Ascending aorta (tissue), 2 donors: ENCODE results near the gene DIS3L. TPM values are rescaled to one million over a fixed set of nuclear protein-coding genes. Genes with fewer than 3 reads are reported as not detected.

Experiments used
- DNase-seq, 2 donors: peaks; one replicate each; pipeline ENCODE4 v3.0.0-alpha.2; 2019; ENCODE audit warnings: low spot score in 2 of 2
- H3K27ac ChIP-seq, 2 donors: fragments of 200-600 bp; sonication (generic); one replicate each; pipeline ENCODE4 v1.5.1; 2016 to 2017; ENCODE audit warnings: mild to moderate bottlenecking in 1 of 2
- H3K27me3 ChIP-seq: fragments of 200-600 bp; sonication (generic); one replicate; pipeline ENCODE4 v1.5.1; 2017
- H3K36me3 ChIP-seq, 2 donors: fragments of 200-600 bp; sonication (generic); one replicate each; pipeline ENCODE4 v1.5.1; 2016
- H3K4me1 ChIP-seq, 2 donors: fragments of 200-600 bp; sonication (generic); one replicate each; pipeline ENCODE4 v1.5.1; 2016 to 2017; ENCODE audit warnings: mild to moderate bottlenecking in 1 of 2
- H3K4me3 ChIP-seq, 2 donors: fragments of 200-600 bp; sonication (generic); one replicate each; pipeline ENCODE4 v1.5.1; 2016 to 2017; ENCODE audit warnings: mild to moderate bottlenecking in 1 of 2
- H3K9me3 ChIP-seq, 2 donors: fragments of 200-600 bp; sonication (generic); one replicate each; pipeline ENCODE4 v1.5.1; 2016
- intact Hi-C: fragments of 100-400 bp; cut with DNase I; formaldehyde crosslinking; loops from one replicate; pipeline ENCODE4 v1.15.1; 2023
- total RNA-seq: library from RNA; depleted of rRNA; stranded (reverse); fragments of >200 nt; gene quantifications from one replicate; pipeline ENCODE4 v1.1.0, GENCODE V29; 2016
- TF ChIP-seq, protein P1 (sequence below), 3 experiments: fragments of 200-600 bp in 2 of 3; fragments of 450-650 bp in 1 of 3; sonication (generic) in 2 of 3; IDR thresholded peaks; one replicate each; pipeline ENCODE4 v1.5.1; 2016 to 2019; ENCODE audit warnings: antibody characterized with exemption in 3 of 3, mild to moderate bottlenecking in 1 of 3, moderate library complexity in 1 of 3

DIS3L gene
- total RNA-seq, 1 donor from 2014 or later, result 10.3 TPM

- intact Hi-C loops, result no loop called here
- Histone ChIP-seq H3K36me3 (no peaks in the 10 kb centered on the region), H3K4me3 (no peak overlapping the region), H3K27me3 (no peaks in the 10 kb centered on the region), H3K4me1 (peaks cover 8 to 19% of the 10 kb centered on the region in 2 donors), H3K9me3 (no peaks in the 10 kb centered on the region), H3K27ac (no peak overlapping the region)
- DNase-seq, result no peak
- TF ChIP-seq, protein P1, sequence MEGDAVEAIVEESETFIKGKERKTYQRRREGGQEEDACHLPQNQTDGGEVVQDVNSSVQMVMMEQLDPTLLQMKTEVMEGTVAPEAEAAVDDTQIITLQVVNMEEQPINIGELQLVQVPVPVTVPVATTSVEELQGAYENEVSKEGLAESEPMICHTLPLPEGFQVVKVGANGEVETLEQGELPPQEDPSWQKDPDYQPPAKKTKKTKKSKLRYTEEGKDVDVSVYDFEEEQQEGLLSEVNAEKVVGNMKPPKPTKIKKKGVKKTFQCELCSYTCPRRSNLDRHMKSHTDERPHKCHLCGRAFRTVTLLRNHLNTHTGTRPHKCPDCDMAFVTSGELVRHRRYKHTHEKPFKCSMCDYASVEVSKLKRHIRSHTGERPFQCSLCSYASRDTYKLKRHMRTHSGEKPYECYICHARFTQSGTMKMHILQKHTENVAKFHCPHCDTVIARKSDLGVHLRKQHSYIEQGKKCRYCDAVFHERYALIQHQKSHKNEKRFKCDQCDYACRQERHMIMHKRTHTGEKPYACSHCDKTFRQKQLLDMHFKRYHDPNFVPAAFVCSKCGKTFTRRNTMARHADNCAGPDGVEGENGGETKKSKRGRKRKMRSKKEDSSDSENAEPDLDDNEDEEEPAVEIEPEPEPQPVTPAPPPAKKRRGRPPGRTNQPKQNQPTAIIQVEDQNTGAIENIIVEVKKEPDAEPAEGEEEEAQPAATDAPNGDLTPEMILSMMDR (IDR thresholded peaks at IDR 0.05), result no peak
Observed at GRCh38 chr15:66290518-66290917, 2.9 kb upstream of the DIS3L start.

DNA sequence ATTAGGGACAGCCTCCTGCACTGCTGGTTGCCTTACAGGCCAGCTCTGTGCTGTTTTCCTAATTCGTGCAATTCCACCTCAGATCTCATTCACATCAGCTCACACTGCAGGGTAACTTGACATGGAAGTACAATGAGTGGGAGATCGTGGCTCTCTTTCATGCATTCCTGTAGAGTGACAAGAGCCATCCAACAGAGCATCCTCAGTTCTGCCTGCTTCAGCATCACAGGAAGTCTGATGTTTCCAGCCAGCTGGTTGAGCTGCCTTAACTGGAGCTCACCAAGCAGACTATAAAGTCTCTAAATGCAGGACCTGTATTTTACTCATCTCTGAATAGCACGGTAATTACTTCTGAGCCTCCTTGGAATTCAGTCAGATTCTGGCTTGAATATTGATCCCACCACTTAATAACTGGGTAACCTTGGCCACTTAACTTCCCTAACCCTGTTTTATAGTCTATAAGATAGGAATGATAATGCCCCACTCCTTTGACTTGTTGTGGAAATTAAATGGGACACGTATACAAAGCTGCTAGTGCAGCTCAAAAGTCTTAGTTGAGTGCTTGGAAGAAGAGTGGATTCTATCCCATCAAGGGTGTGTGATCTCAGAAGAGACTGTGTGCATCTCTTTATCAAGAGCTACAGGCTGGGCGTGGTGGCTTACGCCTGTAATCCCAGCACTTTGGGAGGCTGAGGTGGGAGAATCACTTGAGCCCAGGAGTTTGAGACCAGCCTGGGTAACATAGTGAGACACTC, 1.4 kb upstream of the DIS3L start:
- DNase-seq, result no peak
- Histone ChIP-seq H3K27ac (peak overlapping the region; percentile 90 to 94), H3K4me1 (peaks cover 8 to 19% of the 10 kb centered on the region in 2 donors), H3K9me3 (no peaks in the 10 kb centered on the region), H3K27me3 (no peaks in the 10 kb centered on the region), H3K36me3 (no peaks in the 10 kb centered on the region), H3K4me3 (peak overlapping the region in 1 of 2 donors; percentile 95)
- TF ChIP-seq, protein P1 (IDR thresholded peaks at IDR 0.05), result no peak
- intact Hi-C loops, result no loop called here

DNA sequence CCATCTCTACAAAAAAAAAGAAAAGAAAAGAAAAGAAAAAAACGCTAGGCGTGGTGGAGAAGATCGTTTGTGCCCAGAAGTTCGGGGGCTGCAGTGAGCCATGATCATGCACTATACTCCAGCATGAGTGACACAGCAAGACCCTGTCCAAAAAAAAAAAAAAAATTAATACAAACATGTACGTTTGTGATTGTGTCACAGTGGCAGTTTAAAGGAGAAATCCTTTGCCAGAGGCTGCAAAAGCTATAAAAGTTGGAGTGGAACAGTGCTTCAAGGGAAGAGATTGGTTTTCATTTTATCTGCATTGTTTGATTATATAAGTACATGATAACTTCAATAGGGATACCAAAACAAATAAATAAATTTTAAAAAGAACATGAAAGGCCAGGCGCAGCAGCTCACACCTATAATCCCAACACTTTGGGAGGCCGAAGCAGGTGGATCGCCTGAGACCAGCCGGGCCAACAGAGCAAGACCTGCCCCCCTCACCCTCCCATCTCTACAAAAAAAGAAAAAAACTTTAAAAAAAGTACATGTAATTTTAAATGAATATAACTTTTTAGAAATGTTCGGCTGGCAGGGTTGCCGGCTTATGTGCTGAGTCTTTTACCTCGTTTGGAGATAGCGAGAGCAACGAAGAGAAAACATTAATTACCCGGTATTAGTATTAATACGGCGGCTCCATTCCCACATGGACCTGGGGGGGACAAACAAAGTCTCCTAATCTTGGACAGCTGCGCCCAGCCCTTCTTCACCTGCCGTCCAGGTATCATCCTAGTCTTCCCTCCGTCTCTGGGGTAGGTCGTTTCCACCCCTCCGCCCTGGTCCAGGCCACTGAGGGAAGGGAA, 573 bp upstream of the DIS3L start:
- intact Hi-C loops, result no loop called here
- peaks cover 8 to 19% of the 10 kb centered on the region in 2 donors for H3K4me1 ChIP-seq
- H3K36me3 ChIP-seq, result no peaks in the 10 kb centered on the region
- H3K9me3 ChIP-seq, result no peaks in the 10 kb centered on the region
- TF ChIP-seq, protein P1 (IDR thresholded peaks at IDR 0.05), result no peak
- peak overlapping the region; percentile 90 to 94 for H3K27ac ChIP-seq
- no peak for DNase-seq
- no peaks in the 10 kb centered on the region for H3K27me3 ChIP-seq
- H3K4me3 ChIP-seq, result peak overlapping the region; percentile 93 to 95

DNA sequence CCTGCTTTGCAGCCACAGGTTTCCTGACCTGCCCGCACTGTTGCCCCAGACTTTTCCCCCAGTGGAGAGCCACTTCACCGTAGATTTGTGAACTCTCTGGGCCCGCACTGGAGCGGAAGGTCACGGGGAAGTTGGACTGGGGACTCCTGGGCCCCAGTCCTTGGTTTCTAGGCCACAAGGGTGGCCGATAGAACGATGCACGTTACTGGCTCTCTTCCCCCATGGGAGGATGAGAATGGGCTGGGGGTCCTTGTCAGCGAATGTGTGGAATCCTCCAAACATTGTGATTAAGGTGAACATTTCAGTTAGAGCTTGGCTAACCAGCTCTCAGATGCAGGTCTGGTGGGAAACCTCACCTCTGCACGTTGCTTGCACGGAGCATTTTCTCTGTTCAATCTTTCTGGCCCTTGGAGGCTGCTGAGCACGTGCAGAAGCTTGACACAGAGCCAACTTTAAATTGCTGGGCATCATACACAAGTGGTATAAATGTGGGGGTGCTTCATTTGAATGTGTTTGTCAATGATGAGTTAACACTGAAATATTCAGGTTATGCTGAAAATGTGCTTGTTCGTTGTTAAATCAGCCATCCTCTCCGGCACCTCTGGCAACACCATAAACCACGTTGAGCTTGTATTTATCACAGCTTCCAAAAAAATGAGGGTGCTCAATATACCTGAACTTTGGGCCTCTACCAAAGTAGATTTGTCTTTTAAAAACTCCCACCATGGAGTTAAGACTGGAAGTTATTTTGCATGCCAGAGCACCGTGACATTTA, 976 bp downstream of the DIS3L start:
- intact Hi-C loops, result no loop called here

GRCh38 chr15:66294932-66295235, 1.5 kb downstream of the DIS3L start:
- Histone ChIP-seq H3K9me3 (no peaks in the 10 kb centered on the region), H3K4me3 (peak overlapping the region; percentile 93 to 95), H3K4me1 (peaks cover 8 to 19% of the 10 kb centered on the region in 2 donors), H3K27ac (peak overlapping the region in 1 of 2 donors; percentile 94), H3K27me3 (no peaks in the 10 kb centered on the region), H3K36me3 (no peaks in the 10 kb centered on the region)
- no peak for DNase-seq
- TF ChIP-seq, protein P1 (IDR thresholded peaks at IDR 0.05), result no peak
- intact Hi-C loops, result no loop called here

More for the DNA sequence above, 976 bp downstream of the DIS3L start:
- Histone ChIP-seq H3K9me3 (no peaks in the 10 kb centered on the region), H3K4me1 (peaks cover 8 to 19% of the 10 kb centered on the region in 2 donors), H3K27me3 (no peaks in the 10 kb centered on the region), H3K4me3 (peak overlapping the region; percentile 93 to 95), H3K27ac (peak overlapping the region; percentile 90 to 94), H3K36me3 (no peaks in the 10 kb centered on the region)
- TF ChIP-seq, protein P1 (IDR thresholded peaks at IDR 0.05), result no peak
- no peak for DNase-seq
